ENCODE measurements around the gene ARID2.
A peak's percentile ranks its signal among the peaks of the same experiment; 100 is the strongest.

The ARID2 gene, protein sequence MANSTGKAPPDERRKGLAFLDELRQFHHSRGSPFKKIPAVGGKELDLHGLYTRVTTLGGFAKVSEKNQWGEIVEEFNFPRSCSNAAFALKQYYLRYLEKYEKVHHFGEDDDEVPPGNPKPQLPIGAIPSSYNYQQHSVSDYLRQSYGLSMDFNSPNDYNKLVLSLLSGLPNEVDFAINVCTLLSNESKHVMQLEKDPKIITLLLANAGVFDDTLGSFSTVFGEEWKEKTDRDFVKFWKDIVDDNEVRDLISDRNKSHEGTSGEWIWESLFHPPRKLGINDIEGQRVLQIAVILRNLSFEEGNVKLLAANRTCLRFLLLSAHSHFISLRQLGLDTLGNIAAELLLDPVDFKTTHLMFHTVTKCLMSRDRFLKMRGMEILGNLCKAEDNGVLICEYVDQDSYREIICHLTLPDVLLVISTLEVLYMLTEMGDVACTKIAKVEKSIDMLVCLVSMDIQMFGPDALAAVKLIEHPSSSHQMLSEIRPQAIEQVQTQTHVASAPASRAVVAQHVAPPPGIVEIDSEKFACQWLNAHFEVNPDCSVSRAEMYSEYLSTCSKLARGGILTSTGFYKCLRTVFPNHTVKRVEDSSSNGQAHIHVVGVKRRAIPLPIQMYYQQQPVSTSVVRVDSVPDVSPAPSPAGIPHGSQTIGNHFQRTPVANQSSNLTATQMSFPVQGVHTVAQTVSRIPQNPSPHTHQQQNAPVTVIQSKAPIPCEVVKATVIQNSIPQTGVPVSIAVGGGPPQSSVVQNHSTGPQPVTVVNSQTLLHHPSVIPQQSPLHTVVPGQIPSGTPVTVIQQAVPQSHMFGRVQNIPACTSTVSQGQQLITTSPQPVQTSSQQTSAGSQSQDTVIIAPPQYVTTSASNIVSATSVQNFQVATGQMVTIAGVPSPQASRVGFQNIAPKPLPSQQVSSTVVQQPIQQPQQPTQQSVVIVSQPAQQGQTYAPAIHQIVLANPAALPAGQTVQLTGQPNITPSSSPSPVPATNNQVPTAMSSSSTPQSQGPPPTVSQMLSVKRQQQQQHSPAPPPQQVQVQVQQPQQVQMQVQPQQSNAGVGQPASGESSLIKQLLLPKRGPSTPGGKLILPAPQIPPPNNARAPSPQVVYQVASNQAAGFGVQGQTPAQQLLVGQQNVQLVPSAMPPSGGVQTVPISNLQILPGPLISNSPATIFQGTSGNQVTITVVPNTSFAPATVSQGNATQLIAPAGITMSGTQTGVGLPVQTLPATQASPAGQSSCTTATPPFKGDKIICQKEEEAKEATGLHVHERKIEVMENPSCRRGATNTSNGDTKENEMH (N-terminal part only)

DNA sequence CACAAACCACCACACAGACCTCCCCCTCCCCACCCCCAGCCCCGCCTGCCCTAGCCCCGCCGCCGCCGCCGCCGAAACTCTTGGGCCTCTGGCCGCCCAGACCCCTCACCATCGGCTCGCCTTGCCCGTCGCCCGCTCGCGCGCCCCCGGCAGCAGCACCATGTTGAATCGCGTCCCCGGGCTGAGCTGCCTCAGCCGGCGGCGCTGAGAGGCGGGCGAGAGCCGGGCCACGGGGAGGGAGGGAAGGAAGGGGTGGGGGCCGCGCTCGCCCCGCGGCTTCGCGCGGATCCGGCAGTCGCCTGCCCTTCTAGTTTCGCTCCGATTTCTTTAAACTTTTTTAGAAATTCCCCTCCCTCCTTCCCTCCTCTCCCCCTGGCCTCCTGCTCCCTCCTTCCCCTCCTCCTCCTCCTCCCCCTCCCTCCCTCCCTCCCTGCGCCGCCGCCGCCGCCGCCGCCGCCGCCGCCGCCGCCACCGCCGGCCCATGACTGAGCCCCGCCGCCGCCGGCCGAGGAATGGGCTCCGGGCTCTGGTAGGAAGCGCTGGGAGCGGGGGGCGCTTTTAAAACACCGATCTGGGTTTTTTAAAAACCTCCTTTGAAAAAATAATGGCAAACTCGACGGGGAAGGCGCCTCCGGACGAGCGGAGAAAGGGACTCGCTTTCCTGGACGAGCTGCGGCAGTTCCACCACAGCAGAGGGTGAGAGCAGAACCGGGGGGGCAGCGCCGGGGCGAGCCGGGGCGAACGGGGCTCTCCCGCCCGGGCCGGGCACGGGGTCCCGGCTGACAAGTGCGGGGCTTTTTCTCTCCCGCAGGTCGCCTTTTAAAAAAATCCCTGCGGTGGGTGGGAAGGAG is at the start of gene ARID2:
TSS of gene ARID2 (plus strand) at position 474 of the 851 bp plus-strand sequence. CDS start at position 605, 131 bp downstream.
- DNase-seq (ENCODE audit: low read depth in 2 of 2, low spot score in 1 of 2) = peak; percentile 6 to 30

DNA sequence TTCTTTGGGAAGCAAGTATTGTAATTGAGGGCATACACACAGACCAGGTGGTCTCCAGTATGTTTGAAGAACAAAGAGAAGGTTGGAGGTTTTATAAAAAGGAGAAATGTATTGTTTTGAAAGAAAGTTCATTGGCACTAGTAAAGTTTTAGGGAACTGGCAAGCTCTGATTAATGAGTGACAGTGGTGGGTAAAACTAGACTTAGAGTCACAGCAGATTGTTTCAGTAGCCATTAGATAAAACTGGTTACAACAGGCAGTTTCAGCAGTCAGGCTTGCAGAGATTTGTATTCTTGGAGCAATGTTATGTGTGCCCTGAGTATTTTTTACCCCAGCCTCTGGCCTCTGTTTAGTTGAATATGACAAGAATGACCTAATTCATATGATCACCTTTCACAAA is 49.1 kb upstream of the ARID2 start:
- DNase-seq (ENCODE audit: low read depth in 2 of 2, low spot score in 1 of 2) = no peak

DNA sequence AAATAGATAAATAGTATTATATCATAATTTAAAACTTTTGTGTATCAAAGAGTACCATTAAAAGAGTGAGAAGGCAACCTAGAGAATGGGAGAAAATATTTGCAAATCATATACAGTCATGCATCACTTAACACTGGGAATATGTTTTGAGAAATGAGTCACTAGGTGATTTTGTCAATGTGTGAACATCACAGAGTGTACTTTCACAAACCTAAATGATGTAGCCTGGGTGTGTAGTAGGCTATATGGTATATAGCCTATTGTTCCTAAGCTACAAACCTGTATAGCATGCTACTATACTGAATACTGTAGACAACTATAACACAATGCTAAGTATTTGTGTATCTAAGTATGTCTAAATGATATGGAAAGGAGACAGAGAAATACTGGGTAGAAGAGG is 48.0 kb upstream of the ARID2 start:
- no peak for DNase-seq (ENCODE audit: low read depth in 2 of 2, low spot score in 1 of 2)

DNA sequence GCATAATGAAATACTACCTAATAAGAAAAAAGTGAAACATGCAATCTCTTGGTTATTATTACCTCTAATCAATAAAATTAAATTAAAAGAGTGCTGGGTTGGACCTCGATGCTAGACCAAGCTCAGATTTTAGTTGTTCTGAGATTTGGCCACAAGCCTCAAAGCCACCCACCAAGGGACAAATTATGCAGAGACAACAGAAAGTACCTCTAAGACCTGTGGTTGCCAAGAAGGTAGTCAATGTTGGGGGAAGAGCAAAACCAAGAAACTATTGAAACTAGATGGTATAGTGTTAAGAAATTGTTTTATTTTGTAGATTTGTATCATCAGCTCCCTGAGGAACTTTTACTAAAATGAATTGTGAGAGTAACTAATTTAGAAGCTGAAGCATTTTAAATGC is 43.8 kb upstream of the ARID2 start:
- no peak for DNase-seq (ENCODE audit: low read depth in 2 of 2, low spot score in 1 of 2)

DNA sequence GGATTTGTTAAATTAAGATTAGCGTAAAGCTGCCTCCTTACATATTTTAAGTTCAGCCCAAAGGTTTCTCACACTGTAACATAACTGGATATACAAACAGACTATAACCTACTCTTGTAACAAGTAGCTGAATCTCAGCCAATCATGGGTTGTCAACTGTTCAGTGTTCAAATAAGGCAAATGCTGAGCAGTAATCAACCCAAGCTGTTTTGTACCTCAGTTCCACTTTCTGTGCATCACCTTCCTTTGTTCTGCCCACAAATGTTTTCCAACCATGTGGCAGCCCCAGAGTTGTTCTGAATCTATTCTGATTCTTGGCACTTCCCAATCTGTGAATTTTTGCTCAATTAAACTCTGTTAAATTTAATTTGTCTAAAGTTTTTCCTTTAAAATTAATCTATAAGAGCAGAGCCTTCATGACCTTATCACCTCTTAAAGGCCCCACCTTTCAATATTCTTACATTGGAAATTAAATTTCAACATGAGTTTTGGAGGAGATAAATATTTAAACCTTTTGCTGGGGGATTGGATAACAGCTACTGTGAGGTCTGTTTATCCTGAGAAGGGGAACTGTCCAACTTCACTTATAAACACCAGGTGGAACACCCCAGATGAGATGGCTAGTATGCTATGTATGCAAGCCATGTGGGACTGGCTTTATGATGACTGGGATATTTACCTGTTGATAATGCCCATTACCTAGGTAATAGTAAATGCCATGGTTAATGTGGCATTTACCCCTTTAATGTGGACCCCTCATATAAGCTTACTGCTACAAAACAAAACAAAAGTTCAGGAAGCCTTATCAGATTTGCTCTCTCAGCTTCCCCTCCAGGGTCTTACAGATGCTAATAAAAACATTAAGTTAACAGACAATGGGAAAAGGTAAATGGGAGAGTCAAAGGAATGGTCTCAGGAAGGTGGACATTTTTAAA is 42.2 kb upstream of the ARID2 start:
- no peak for DNase-seq (ENCODE audit: low read depth in 2 of 2, low spot score in 1 of 2)

DNA sequence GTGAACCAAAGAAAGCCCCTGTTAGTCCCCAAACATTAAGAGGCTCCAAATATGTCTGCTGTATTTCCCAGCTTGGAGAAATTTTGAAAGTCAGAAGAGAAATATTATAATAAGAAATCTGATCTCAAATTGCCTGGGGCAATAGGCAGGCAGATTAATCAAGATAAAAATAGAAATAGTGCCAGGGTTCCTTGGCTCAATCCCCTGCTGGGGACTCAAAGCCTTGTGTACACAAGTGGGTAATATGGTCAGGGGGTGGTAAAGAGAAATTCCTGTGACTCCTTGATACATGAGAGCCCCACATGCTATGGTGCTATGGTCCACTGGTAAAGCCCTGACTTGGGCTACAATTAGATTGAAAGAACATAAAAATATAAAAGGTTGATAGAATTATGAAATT is 41.3 kb upstream of the ARID2 start:
- DNase-seq (ENCODE audit: low read depth in 2 of 2, low spot score in 1 of 2) = no peak

DNA sequence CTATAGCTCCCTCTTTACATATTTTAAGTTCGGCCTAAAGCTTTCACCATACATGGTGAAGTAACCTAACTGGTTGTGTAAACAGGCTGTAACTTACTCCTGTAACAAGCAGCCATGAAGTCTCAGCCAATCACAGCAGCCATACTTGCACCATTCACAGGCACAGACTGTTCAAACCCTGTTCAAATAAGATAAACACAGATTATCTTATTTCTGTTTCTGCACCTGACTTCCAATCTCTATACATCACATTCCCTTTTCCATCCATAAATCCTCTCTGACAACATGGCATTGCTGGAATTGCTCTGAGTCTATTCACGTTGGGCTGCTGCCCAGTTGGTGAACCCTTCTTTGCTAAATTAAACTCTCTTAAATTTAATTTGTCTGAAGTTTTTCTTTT is 34.5 kb upstream of the ARID2 start:
- no peak for DNase-seq (ENCODE audit: low read depth in 2 of 2, low spot score in 1 of 2)

DNA sequence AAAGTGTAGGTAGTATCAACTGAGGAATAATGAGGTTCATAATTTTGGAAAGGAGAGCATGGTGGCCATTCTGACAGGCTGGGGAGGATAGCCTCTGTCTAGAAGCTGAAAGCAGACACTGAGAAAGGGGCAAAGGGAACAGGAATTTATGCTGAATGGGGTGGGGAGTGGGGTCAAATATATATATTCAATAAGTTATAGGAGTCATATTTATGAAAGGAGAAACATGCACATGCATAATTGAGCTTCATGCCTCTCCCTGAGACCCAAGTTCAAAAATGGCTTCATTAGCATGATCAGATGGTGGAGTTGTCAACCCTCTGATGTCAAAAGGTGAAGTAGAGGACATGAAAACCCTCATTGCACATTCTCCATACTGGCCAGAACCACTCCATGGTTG is 33.9 kb upstream of the ARID2 start:
- no peak for DNase-seq (ENCODE audit: low read depth in 2 of 2, low spot score in 1 of 2)

DNA sequence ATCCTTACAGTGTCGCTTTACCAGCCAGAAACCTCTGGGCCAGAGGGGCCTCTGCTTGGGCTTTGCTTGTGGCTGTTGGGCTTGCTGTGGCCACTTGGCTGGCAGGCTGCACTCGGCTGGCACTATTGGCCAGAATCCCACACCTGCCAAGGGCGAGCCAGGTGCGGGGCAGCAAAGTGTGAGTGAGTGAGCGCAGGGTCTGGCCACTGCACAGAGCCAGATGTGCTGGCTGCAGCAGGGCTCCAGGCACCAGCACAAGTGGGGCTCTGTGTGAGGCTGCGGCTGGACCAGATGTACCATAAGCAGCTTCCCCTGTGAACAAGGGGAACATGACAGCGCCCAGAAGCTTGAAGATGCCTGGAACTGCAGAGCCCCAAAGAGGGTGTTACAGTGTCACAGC is 33.5 kb upstream of the ARID2 start:
- no peak for DNase-seq (ENCODE audit: low read depth in 2 of 2, low spot score in 1 of 2)

DNA sequence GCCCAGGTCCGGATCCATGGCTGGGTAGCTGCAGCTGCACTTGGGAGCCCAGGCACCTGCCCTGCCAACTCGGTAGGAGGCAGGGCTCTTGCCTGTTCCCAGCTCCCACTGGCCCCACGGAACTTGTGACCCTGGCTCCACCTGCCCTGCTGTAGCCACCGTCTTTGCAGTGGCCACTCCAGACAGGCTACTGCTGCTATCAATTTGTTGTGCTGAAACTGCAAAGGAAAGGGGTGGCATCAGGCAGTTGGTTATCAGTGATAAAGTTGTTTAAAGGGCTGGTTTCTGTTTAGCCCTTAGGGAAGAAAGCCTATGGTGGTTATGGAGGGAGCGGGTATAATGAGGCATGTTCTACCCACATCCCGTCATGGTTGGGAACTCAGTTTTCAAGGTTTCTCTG is 32.1 kb upstream of the ARID2 start:
- no peak for DNase-seq (ENCODE audit: low read depth in 2 of 2, low spot score in 1 of 2)

DNA sequence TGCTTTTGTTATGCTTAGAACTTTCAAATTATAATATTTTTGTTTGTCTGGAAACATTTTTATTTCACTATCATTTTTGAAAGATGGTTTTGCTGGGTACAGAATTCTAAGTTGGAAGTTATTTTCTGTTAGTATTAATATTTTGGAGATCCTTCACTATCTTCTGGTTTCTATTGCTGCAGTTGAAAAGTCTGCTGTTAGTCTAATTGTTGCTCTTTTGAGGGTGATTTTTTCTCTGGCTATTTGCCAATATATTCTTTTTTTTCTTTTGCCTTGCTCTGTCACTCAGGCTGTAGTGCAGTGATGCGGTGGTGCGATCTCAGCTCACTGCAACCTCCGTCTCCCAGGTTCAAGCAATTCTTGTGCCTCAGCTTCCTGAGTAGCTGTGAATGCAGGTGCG is 28.2 kb upstream of the ARID2 start:
- DNase-seq (ENCODE audit: low read depth in 2 of 2, low spot score in 1 of 2) = no peak

DNA sequence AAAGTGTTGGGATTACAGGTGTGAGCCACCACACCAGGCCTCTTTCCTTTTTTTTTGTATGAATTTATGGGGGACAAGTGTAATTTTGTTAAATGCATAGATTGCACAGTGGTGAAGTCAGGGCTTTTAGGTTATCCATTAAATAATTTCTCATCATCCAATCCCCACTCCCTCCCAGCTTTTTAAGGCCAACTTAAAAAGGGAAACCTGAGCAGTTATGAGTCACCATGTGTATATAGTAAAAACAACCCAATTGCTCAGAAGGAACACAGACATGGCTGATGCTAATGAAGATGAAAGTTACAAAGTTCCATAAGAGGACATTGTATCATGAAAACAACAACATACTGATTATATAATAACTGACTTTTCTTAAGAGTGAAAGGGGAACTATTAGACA is 25.6 kb upstream of the ARID2 start:
- DNase-seq (ENCODE audit: low read depth in 2 of 2, low spot score in 1 of 2) = no peak

DNA sequence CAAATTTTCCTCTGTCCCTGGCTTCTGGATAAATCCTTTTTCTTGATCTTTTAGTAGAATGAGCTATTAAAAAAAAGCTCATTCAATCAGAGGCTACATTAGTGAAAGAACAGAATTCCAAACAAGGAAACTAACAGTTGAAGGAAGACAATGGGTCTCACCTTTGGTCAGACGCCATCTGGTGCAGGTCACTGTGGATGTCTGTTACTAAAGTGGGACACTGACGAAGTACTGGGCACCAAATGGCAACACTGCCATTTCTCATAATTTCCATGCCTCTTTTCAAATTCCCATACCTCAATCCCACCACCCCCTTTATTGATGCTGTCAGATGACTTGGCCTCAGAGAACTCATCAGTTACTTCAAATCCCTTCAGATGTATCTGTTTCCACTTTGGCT is 24.5 kb upstream of the ARID2 start:
- no peak for DNase-seq (ENCODE audit: low read depth in 2 of 2, low spot score in 1 of 2)

DNA sequence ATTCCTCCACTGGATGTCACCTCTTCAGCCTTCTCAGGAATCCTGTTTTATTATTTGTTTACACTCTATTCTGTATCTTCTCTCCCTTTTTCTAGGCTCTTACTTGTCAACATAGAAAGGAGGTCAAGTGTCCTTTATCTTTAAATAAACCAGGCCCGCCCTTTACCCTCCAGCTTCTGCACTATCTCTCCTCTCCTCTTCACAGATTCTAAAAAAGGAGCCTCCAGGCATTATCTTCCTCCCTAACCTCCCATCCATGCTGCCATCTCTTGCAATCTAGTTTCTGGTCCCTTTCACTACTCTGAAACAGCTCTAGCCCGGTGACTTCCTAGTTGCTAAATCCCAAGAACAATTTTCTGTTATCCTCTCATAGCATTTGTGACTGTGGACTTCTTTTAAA is 24.1 kb upstream of the ARID2 start:
- no peak for DNase-seq (ENCODE audit: low read depth in 2 of 2, low spot score in 1 of 2)

DNA sequence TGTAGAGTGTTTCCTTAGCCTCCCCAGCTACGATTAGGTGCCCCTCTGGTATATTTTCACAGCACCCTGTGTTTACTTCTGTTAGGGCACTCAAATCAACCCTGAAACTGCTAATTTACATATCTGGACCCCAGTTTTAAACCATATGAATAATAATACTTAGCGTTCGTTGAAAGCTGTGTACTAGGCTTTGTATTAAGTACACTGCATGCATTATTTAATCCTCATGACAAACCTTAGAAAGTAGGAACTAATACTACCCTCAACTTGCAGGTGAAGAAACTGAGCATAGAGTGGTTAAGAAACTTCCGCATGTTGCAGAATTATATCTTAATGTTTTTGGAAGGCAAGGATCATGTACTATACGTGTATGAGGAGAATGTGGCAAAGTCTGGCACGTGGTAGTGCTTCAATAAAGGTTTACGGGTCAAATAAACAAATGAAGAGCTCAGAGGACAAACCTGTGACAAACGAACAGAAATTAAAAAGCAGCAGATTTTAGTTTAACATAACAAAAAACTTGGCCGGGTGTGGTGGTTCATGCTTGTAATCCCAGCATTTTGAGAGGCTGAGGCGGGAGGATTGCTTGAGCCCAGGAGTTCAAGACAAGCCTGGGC is 22.2 kb upstream of the ARID2 start:
- DNase-seq (ENCODE audit: low read depth in 2 of 2, low spot score in 1 of 2) = no peak

DNA sequence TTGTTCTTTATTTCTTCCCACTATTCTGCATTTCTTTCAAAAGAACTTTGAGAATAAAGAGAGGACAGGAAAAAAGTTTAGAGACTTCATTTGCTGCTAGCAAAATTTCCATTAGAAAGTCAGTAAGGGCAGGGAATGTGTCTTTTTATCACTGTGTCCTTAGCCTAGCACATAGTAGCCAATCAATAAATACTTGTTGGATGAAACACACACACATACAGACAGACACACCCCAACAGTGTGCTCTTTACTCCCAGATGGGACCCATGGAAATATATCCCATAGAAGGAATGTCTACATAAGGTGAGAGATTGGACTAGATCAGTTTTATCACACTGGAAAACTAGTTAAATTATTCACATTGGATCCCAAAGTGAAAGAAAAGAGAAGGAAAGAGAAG is 21.1 kb upstream of the ARID2 start:
- DNase-seq (ENCODE audit: low read depth in 2 of 2, low spot score in 1 of 2) = no peak

DNA sequence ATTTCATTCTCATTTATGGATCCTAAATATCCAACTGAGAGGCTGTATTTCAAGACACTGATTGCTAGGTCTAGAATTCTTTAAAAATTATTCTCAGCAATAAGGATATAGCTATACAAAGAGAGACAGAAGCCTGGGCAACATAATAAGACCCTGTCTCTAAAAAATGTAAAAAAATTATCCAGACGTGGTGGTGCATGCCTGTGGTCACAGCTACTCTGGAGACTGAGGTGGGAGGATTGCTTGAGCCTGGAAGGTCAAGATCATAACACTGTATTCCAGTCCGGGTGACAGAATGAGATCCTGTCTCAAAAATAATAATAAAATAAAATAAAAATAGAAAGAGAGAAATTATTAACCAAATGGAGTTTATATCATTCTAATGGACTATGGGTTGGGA is 20.6 kb upstream of the ARID2 start:
- DNase-seq (ENCODE audit: low read depth in 2 of 2, low spot score in 1 of 2) = no peak

DNA sequence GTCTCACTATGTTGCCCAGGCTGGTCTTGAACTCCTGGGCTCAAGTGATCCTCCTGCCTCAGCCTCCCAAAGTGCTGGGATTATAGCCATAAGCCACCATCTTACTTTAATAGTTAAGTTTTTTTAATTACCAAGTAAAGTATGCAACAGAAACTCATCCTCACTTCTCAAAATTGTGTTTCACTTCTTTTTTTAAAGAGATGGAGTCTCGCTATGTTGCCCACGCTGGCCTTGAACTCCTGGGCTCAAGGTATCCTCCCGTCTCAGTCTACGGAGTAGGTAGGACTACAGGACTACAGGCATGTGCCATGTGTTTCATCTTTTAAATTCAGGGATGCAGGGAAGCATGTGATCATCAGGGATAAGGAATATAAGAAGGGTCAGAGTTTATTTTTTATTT is 17.2 kb upstream of the ARID2 start:
- no peak for DNase-seq (ENCODE audit: low read depth in 2 of 2, low spot score in 1 of 2)

DNA sequence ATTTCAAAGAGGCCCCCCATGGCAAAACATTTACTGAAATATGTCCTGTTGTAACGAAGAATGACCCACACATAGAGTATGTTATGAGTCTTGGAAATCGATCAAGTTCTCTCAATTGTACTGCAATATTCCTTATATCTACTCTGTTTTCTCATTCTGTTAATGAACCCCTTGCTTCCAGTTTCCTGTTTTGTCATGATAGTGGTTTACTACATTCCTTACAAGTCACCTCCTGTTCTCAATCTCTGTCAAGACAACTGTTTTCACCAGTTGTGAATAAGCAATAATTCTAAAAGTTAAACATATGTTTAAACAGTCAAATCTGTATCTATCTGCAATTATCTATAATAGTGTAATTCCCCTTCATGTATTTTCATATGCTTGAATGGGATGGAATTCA is 16.4 kb upstream of the ARID2 start:
- no peak for DNase-seq (ENCODE audit: low read depth in 2 of 2, low spot score in 1 of 2)

Data from stimulated activated CD8-positive, alpha-beta memory T cell treated with anti-CD3 and anti-CD28 coated beads, Interleukin-4, amount 100 ng/mL, for 4 hours (primary cell).